ENCODE measurements around the gene DCLK3.

DNA sequence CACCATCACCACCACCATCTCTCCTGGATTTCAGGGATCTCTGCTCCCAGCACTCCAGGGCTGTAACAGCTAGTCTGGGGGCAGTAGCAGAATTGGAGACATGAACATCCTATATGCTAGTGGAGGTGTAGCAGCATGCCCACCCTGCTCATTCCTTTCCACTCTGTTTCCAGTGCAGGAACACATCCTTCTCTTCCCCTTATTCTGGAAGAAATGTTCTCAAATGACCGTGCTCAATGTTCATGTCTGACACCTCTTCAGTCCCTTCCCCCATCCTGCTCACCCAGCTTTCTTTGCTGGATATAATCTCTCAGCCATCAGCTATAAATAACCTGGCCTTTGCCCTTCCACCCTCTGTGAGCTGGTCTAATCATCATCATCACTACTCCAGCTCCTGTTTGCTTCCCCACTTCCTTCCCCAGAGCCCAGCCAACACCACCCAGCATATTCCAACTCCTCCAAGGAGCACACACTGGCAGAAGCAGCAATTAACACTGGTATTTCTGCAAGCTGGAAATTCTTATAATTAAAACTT, 31.1 kb downstream of the DCLK3 start:
- TF ChIP-seq CTCF (IDR thresholded peaks at IDR 0.05; ENCODE audit: insufficient read depth, low read depth, low read length) (no peak), EZH2 (IDR thresholded peaks at IDR 0.05; ENCODE audit: insufficient read depth, low read length) (no peak)
